Sigmoid colon (tissue), 7 donors: ENCODE data around the gene MSI1. TPM values are rescaled to one million over a fixed set of nuclear protein-coding genes. Genes with fewer than 3 reads are reported as not detected.

Source experiments
- DNase-seq: peaks from one replicate; pipeline ENCODE4 v3.0.0-alpha.2; 2019
- H3K27ac ChIP-seq, 4 donors: fragments of 200-600 bp; sonication (generic); one replicate each; pipeline ENCODE4 v1.5.1; 2016 to 2019; ENCODE audit warnings: mild to moderate bottlenecking in 1 of 4
- H3K27me3 ChIP-seq, 3 donors: fragments of 200-600 bp; sonication (generic); one replicate each; pipeline ENCODE4 v1.5.1; 2019; ENCODE audit warnings: mild to moderate bottlenecking in 1 of 3
- H3K36me3 ChIP-seq, 4 donors: fragments of 200-600 bp; sonication (generic); one replicate each; pipeline ENCODE4 v1.5.1; 2016 to 2019
- H3K4me1 ChIP-seq, 4 donors: fragments of 200-600 bp; sonication (generic); one replicate each; pipeline ENCODE4 v1.5.1; 2017 to 2019
- H3K4me3 ChIP-seq, 4 donors: fragments of 200-600 bp; sonication (generic); one replicate each; pipeline ENCODE4 v1.5.1; 2017 to 2019; ENCODE audit warnings: mild to moderate bottlenecking in 2 of 4, moderate library complexity in 1 of 4
- H3K9me3 ChIP-seq, 4 donors: fragments of 200-600 bp in 3 of 4; sonication (generic) in 3 of 4; one replicate each; pipeline versions ENCODE4 v1.5.1 to v1.6.1; 2013 to 2019
- EP300 ChIP-seq, 4 donors: sonication (generic); formaldehyde crosslinking; IDR thresholded peaks; one replicate each; pipeline ENCODE4 v1.6.1; 2017; ENCODE audit warnings: antibody characterized with exemption in 4 of 4
- POLR2A ChIP-seq, 2 donors: fragments of 450-650 bp; IDR thresholded peaks; one replicate each; pipeline ENCODE4 v1.6.1; 2016; ENCODE audit warnings: antibody characterized with exemption in 2 of 2, mild to moderate bottlenecking in 2 of 2, moderate library complexity in 2 of 2
- POLR2AphosphoS5 ChIP-seq, 4 donors: sonication (generic); formaldehyde crosslinking; IDR thresholded peaks; one replicate each; pipeline ENCODE4 v1.6.1; 2017; ENCODE audit warnings: antibody characterized with exemption in 4 of 4
- WGBS, 2 donors: extraction: QIAGEN DNeasy Blood & Tissue Kit; methylation state at CpG; one replicate each; pipeline ENCODE4 v1.1.7; 2013; 5-methylcytosine and 5-hydroxymethylcytosine counted together
- intact Hi-C: fragments of 100-400 bp; cut with DNase I; formaldehyde crosslinking; loops from one replicate; pipeline ENCODE4 v1.15.1; 2023
- polyA plus RNA-seq, 3 donors: library from polyadenylated mRNA; stranded (reverse); fragments of 200-250 nt; gene quantifications; one replicate each; pipeline ENCODE4 v1.2.3, GENCODE V29; 2013
- total RNA-seq, 4 donors: library from RNA; depleted of rRNA; stranded (reverse); fragments of >200 nt; gene quantifications; one replicate each; pipeline ENCODE4 v1.1.0, GENCODE V29; 2016
- TF ChIP-seq, protein P1 (sequence below), 4 experiments: fragments of 450-650 bp in 3 of 4; fragments of 200-600 bp in 1 of 4; IDR thresholded peaks; one replicate each; pipeline ENCODE4 v1.5.1; 2016 to 2019; ENCODE audit warnings: antibody characterized with exemption in 4 of 4, mild to moderate bottlenecking in 3 of 4, moderate library complexity in 2 of 4
- donor health status: healthy with polysubstance abuse.
- donor health status: Bipolar disorder and iron deficiency.
- donor health status: healthy.

MSI1 gene
- under 1 TPM in 1 of 4 donors, not detected in 3; 0.66 TPM for total RNA-seq
- 1 to 10 TPM in 2 of 3 donors, under 1 TPM in 1; 0.60 to 1.2 (median 1.2) TPM for polyA plus RNA-seq

DNA sequence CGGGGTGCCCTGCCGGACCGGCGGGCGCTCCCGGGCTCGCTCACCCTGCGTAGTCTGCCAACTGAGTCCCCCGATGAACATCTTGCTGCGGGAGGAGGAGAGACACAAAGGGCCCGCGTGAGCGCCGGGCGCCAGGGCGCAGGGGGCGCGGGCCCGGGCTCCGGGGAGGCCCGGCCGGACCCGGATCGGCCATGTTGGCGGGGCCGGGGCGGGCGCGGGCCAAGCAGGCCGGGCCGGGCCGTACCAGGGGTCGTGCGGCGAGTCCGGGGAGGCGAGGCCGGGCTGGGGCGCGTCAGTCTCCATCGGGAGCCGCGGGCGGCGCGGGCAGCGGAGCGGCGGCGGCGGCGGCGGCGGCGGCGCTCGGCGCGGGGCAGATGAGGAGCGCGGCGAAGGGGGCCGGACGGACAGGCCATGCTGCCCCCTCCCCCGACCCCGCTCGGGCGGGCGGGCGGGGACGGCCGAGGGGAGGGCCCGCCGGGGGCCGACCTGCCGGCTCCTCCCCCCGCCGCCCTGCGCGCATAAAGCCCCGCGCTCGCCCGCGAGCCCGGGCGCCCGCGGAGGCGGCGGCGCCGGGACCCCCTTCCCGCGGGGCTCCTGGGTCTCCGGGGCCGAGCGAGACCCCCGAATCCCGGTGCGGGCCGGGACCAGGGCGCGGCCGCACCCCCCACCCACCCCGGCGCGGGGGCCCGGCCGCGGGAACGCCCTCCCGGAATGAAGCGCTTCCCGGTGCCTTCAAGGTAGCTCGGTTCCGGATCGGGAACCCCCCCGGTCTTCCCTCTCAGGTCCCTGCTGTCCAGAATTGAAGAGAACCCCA is at the start of gene MSI1:
MSI1 (minus strand) TSS at position 376 of the 814 bp plus-strand sequence; CDS start at position 303, 73 bp downstream.
- intact Hi-C loops = no loop called here
- 1% methylated on average over 118 to 119 of the region's 119 CpGs for WGBS, 2 donors
- peaks cover 0 to 21% (median 18%) of the 10 kb centered on the region in 4 donors for H3K4me1 ChIP-seq
- DNase-seq = no peak
- H3K9me3 ChIP-seq = no peaks in the 10 kb centered on the region
- H3K27me3 ChIP-seq = peaks cover 27 to 65% (median 53%) of the 10 kb centered on the region in 3 donors
- TF ChIP-seq POLR2A (IDR thresholded peaks at IDR 0.05) (no peak), POLR2AphosphoS5 (IDR thresholded peaks at IDR 0.05) (no peak), EP300 (IDR thresholded peaks at IDR 0.05) (no peak)
- TF ChIP-seq, protein P1, sequence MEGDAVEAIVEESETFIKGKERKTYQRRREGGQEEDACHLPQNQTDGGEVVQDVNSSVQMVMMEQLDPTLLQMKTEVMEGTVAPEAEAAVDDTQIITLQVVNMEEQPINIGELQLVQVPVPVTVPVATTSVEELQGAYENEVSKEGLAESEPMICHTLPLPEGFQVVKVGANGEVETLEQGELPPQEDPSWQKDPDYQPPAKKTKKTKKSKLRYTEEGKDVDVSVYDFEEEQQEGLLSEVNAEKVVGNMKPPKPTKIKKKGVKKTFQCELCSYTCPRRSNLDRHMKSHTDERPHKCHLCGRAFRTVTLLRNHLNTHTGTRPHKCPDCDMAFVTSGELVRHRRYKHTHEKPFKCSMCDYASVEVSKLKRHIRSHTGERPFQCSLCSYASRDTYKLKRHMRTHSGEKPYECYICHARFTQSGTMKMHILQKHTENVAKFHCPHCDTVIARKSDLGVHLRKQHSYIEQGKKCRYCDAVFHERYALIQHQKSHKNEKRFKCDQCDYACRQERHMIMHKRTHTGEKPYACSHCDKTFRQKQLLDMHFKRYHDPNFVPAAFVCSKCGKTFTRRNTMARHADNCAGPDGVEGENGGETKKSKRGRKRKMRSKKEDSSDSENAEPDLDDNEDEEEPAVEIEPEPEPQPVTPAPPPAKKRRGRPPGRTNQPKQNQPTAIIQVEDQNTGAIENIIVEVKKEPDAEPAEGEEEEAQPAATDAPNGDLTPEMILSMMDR (IDR thresholded peaks at IDR 0.05) = no peak
- H3K27ac ChIP-seq = peak within 1 kb of the TSS in 1 of 4 donors; percentile 43
- no peaks in the 10 kb centered on the region for H3K36me3 ChIP-seq
- H3K4me3 ChIP-seq = peak within 1 kb of the TSS in 3 of 4 donors; percentile 31 to 48 (median 47)

DNA sequence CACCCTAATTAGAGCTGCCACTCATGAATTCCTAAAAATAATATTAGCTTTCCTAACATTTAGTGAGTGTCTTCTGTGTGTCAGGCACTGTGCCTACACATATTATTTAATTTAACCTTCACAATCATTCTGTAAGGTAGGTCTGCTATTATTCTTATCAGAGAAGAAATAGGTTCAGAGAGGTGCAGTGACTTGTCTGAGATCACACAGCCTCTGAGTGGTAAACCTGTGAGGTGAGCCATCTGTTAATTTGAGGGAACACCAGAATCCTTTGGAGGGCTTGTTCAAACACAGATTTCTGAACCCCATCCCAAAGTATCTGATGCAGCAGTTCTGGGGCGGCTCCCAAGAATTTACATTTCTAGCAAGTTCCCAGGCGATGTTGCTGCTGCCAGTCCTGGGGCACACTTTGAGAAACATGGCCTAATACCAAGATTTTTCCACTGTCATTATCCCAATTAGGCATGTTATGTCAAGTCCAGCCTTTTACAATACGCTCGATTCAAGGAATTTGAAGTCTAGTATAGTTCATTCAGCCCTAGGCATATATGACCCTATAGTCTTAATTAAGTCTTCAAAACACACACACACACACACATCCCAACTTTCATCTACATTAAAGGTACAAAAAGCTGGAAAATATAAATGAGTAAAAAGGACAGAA is 49.1 kb upstream of the MSI1 start:
- TF ChIP-seq POLR2AphosphoS5 (IDR thresholded peaks at IDR 0.05) (no peak), EP300 (IDR thresholded peaks at IDR 0.05) (no peak), POLR2A (IDR thresholded peaks at IDR 0.05) (no peak)
- TF ChIP-seq, protein P1 (IDR thresholded peaks at IDR 0.05) = no peak

DNA sequence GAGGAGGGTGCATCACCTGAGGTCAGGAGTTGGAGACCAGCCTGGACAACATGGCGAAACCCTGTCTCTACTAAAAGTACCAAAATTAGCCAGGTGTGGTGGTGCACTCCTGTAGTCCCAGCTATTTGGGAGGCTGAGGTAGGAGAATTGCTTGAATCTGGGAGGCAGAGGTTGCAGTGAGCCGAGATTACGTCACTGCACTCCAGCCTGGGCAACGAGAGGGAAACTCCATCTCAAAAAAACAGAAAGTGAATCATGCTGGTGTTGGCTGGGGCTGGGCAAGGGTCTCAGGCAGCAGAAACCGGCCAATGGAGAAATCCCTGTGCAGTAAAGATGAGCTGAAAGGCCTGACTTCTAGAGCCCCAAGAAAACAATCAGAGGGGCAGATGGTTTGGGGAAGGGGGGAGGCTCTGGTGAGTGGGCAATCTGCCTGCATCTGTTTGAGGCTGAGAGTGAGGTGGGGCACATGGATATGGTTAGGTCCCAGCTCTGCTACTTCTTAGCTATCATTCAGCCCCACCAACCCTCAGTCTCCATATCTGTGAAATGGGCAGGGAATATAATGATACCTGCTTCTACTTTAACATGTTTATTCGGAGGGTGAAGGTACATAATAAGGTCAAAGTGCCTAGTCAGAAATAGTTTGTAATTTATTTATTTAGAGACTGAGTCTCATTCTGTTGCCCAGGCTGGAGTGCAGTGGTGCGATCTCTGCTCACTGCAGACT is 47.7 kb upstream of the MSI1 start:
- intact Hi-C loops = no loop called here
- peaks cover 0 to 3% (median 0%) of the 10 kb centered on the region in 3 donors for H3K27me3 ChIP-seq
- no peak for DNase-seq
- 79 to 86% methylated on average over 7 of the region's 7 CpGs for WGBS, 2 donors
- H3K4me3 ChIP-seq = no peak overlapping the region
- H3K4me1 ChIP-seq = no peaks in the 10 kb centered on the region
- H3K27ac ChIP-seq = no peak overlapping the region
- H3K36me3 ChIP-seq = no peaks in the 10 kb centered on the region
- TF ChIP-seq POLR2A (IDR thresholded peaks at IDR 0.05) (no peak), EP300 (IDR thresholded peaks at IDR 0.05) (no peak), POLR2AphosphoS5 (IDR thresholded peaks at IDR 0.05) (no peak)
- TF ChIP-seq, protein P1 (IDR thresholded peaks at IDR 0.05) = no peak
- no peaks in the 10 kb centered on the region for H3K9me3 ChIP-seq

More for the DNA sequence above, 49.1 kb upstream of the MSI1 start:
- no peak overlapping the region for H3K27ac ChIP-seq
- no peaks in the 10 kb centered on the region for H3K4me1 ChIP-seq
- H3K9me3 ChIP-seq = no peaks in the 10 kb centered on the region
- no peak overlapping the region for H3K4me3 ChIP-seq
- peaks cover 0 to 3% (median 0%) of the 10 kb centered on the region in 3 donors for H3K27me3 ChIP-seq
- WGBS, 2 donors = 92 to 93% methylated on average over 4 of the region's 4 CpGs
- H3K36me3 ChIP-seq = no peaks in the 10 kb centered on the region
- intact Hi-C loops = no loop called here
- no peak for DNase-seq

GRCh38 chr12:120413901-120414695 is 45.1 kb upstream of the MSI1 start:
- DNase-seq = no peak
- Histone ChIP-seq H3K4me3 (no peak overlapping the region), H3K27ac (peak overlapping the region in 1 of 4 donors; percentile 61), H3K36me3 (no peaks in the 10 kb centered on the region), H3K9me3 (no peaks in the 10 kb centered on the region), H3K4me1 (no peaks in the 10 kb centered on the region), H3K27me3 (peaks cover 0 to 3% (median 0%) of the 10 kb centered on the region in 3 donors)
- 17 to 57% methylated on average over 13 of the region's 13 CpGs for WGBS, 2 donors
- TF ChIP-seq, protein P1 (IDR thresholded peaks at IDR 0.05) = no peak
- TF ChIP-seq POLR2A (IDR thresholded peaks at IDR 0.05) (no peak), EP300 (IDR thresholded peaks at IDR 0.05) (no peak), POLR2AphosphoS5 (IDR thresholded peaks at IDR 0.05) (no peak)
- intact Hi-C loops = no loop called here
